ENCODE data around the gene AMIGO3.
"Not testable (repeated sequence)": the region's sequence is repeated elsewhere in the genome, so short reads cannot be mapped to it uniquely, and the experiment has no call there.

Gene AMIGO3

GRCh38 chr3:49700453-49701128 lies 18.9 kb downstream of the AMIGO3 start:
- Histone ChIP-seq H3K4me1 (ENCODE audit: insufficient read depth, low read length) (no peaks in the 10 kb centered on the region), H3K9me3 (ENCODE audit: low read length) (no peaks in the 10 kb centered on the region), H2AFZ (ENCODE audit: low read depth, low read length) (no peak overlapping the region), H3K27me3 (ENCODE audit: insufficient read depth, low read length) (no peaks in the 10 kb centered on the region), H3K4me3 (ENCODE audit: low read length) (no peak overlapping the region), H3K36me3 (ENCODE audit: insufficient read depth, low read length) (peaks cover 34% of the 10 kb centered on the region)

- Histone ChIP-seq H2AFZ (ENCODE audit: low read depth, low read length) (no peak overlapping the region), H3K4me3 (ENCODE audit: low read length) (no peak overlapping the region), H3K27me3 (ENCODE audit: insufficient read depth, low read length) (no peaks in the 10 kb centered on the region), H3K9me3 (ENCODE audit: low read length) (no peaks in the 10 kb centered on the region), H3K36me3 (ENCODE audit: insufficient read depth, low read length) (peaks cover 31% of the 10 kb centered on the region), H3K4me1 (ENCODE audit: insufficient read depth, low read length) (no peaks in the 10 kb centered on the region)
Measured at GRCh38 chr3:49700014-49700413, 19.5 kb downstream of the AMIGO3 start.

DNA sequence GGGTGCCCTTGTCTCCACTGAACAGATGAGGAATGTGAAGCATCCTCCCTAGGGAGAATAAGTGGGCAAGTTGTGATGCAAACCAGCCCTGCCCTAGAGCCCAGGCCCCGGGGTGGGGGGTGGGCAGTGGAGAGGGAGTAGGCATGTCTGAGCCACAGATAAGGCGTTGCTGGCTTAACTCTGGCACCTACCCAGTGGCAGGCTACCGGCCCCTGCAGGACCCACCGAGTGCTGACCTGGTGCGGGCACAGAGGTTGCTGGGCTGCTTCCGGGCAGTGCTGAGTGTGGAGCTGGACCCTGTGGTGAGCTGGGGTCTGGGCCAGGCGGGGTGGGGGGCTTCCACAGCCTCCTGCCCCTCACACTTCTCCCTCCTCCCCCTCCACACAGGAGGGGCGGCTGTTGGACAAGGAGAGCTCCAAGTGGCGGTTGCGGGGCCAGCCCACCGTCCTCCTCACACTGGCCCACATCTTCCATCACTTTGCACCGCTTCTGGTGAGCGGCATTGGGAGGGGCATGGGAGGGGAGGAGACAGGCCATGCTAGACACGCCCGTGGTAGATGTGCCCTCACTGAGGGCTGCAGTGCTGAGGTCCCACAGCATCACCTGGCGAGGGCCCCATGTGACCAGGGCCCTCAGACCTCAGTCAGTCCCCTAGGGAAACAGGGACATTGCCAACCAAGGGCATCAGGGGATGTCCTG lies 20.1 kb downstream of the AMIGO3 start:
- Histone ChIP-seq H3K36me3 (ENCODE audit: insufficient read depth, low read length) (peaks cover 25% of the 10 kb centered on the region), H3K4me1 (ENCODE audit: insufficient read depth, low read length) (no peaks in the 10 kb centered on the region), H3K9me3 (ENCODE audit: low read length) (no peaks in the 10 kb centered on the region), H3K4me3 (ENCODE audit: low read length) (no peak overlapping the region), H2AFZ (ENCODE audit: low read depth, low read length) (no peak overlapping the region), H3K27me3 (ENCODE audit: insufficient read depth, low read length) (no peaks in the 10 kb centered on the region)

DNA sequence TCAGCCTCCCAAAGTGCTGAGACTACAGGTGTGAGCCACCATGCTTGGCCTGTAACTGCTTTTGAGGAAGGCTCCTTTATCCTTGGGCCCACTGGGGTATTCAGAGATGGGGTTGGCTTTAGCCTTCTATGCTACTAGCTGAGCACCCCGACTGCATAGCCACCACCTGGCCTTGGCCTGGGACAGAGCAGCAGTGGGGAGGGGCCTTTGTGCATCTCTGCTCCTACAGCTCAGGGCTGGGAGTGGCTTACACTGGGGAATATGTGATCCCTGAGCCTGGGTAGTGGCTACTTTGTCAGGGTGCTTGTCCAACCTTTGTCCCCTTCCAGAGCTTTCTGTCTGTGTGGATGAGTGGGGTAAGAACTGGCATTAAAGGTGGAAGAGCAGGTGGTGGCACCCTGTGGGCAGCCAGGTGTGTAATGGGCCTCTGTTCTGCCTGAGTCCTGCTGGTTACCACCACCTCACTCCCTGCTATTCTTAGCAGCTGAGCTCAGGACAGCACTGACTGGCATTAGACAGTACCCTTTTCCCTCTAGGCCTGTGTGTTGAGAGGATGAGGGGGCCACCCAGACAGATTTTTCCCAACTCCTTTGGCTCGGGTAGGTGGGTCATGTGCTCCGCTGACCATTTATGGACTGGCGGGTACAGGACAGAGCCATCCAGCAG lies 24.0 kb downstream of the AMIGO3 start:
- H2AFZ ChIP-seq (ENCODE audit: low read depth, low read length) = not testable (repeated sequence)

GRCh38 chr3:49694409-49695070 lies 24.9 kb downstream of the AMIGO3 start:
- H2AFZ ChIP-seq (ENCODE audit: low read depth, low read length); H3K36me3 ChIP-seq (ENCODE audit: insufficient read depth, low read length); H3K4me1 ChIP-seq (ENCODE audit: insufficient read depth, low read length); H3K9me3 ChIP-seq (ENCODE audit: low read length); H3K4me3 ChIP-seq (ENCODE audit: low read length); H3K27me3 ChIP-seq (ENCODE audit: insufficient read depth, low read length): not testable (repeated sequence)

More for the DNA sequence above, 24.0 kb downstream of the AMIGO3 start:
- not testable (repeated sequence) for H3K9me3 ChIP-seq (ENCODE audit: low read length); H3K36me3 ChIP-seq (ENCODE audit: insufficient read depth, low read length); H3K27me3 ChIP-seq (ENCODE audit: insufficient read depth, low read length); H3K4me1 ChIP-seq (ENCODE audit: insufficient read depth, low read length); H3K4me3 ChIP-seq (ENCODE audit: low read length)

DNA sequence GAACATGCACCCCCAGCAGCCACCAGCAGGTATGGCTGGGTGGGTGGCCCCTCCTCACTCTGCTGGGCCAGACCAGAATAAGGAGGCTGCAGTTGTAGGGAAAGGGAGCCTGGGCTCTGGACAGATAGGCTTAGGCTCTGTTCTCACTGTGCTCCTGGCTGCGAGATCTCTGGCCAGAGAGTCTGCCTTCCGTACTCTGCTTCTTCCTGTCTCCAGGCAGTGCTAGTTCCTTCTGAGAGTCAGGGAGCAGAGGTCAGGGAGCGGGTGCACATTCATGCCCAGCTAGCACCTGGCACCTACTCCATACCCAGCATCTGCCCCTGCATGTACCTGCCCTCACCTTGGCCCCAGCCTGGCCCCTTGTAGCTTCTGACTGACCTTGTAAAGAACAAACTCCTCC lies 28.0 kb downstream of the AMIGO3 start:
- not testable (repeated sequence) for H3K27me3 ChIP-seq (ENCODE audit: insufficient read depth, low read length); H2AFZ ChIP-seq (ENCODE audit: low read depth, low read length); H3K36me3 ChIP-seq (ENCODE audit: insufficient read depth, low read length); H3K4me3 ChIP-seq (ENCODE audit: low read length); H3K9me3 ChIP-seq (ENCODE audit: low read length)
- H3K4me1 ChIP-seq (ENCODE audit: insufficient read depth, low read length) = peaks cover 13% of the 10 kb centered on the region

GRCh38 chr3:49690856-49691255 lies 28.6 kb downstream of the AMIGO3 start:
- not testable (repeated sequence) for H3K9me3 ChIP-seq (ENCODE audit: low read length); H3K27me3 ChIP-seq (ENCODE audit: insufficient read depth, low read length); H2AFZ ChIP-seq (ENCODE audit: low read depth, low read length); H3K36me3 ChIP-seq (ENCODE audit: insufficient read depth, low read length)
- Histone ChIP-seq H3K4me3 (ENCODE audit: low read length) (peak overlapping the region; percentile 79), H3K4me1 (ENCODE audit: insufficient read depth, low read length) (peaks cover 13% of the 10 kb centered on the region)

DNA sequence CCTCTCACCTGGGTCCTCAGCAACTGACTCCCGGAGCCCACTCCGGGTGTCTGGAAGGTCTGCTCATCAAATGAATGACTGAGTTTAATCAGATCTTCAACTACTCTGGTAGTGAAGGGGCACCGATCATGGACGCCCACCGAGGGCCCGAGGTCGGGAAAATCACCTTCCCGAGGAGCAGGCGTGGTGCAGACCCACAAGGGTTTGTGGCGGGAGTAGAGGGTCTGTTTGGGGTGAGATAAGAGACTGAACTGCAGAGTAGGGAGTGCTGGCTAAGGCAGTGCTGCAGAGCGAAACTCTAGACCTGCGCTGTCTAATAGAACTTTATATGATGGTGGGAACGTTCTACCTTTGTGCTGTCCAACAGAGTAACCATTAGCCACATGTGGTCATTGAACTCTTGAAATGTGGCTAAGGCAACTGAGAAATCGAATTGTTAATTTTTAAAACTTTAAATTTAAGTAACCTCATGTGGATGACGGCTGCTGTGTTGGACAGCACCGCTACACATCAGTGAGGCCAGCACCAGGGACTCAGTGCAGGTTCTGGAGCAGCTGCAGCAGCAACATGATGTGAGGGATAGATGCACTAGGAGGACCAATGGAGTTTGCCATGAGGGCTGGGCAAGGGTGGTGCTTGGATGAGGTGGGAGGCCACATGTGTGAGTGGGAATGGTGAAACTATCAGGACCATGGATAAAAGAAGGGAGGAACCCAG lies 29.4 kb downstream of the AMIGO3 start:
- not testable (repeated sequence) for H3K9me3 ChIP-seq (ENCODE audit: low read length); H3K27me3 ChIP-seq (ENCODE audit: insufficient read depth, low read length); H3K36me3 ChIP-seq (ENCODE audit: insufficient read depth, low read length)
- Histone ChIP-seq H3K4me3 (ENCODE audit: low read length) (peak overlapping the region; percentile 79), H2AFZ (ENCODE audit: low read depth, low read length) (peak overlapping the region; percentile 46), H3K4me1 (ENCODE audit: insufficient read depth, low read length) (peaks cover 13% of the 10 kb centered on the region)

DNA sequence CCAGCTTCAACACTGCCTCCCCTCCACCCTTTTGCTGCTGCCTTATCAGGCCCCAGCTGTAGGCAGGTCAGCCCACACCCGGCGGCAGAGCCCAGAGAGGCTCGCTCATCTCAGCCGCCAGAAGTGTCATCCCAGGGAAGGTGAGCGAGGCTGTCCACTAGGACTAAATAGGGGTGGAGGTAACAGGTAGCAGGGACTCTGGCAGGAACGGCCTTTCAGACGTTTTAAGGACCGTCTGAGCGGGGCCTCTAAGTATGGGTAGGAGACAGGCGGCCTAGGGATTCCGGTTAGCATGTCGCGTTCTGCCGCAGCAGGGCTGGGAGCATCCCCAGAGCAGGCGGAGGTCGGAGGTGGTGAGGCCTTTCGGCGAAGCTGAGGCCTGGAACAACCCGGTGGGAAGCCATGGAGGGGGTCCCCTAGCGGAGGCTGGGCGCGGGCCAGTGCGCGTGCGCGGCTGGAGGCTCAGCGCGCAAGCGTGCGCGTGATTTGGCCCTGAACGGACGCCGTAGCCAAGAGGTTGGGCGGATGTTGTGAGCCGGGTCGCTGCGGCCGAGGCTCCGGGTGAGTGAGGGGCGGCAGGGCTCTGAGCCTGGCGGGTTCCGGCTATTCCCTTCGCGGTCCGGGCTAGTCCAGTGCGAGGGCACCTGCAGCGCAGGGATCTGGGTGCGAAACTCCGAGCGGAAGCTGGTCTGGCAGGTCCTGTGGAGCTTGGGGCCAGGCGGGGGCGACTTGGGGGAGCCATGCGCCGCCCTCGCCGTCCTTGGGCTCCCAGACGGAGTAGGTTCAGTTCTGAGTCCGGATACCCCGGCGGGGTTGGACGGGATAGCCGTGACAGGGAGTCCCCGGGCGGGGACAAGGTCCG lies 30.2 kb downstream of the AMIGO3 start, which contains the start of the genes MST1 and RNF123:
MST1 (minus strand) TSS at position 429 of the 862 bp plus-strand sequence. CDS start 783 bp downstream, outside the sequence.
RNF123 (plus strand) TSS at position 512 of the 862 bp plus-strand sequence. CDS start 1,609 bp downstream, outside the sequence.
- H3K27me3 ChIP-seq (ENCODE audit: insufficient read depth, low read length) = no peaks in the 10 kb centered on the region
- H3K36me3 ChIP-seq (ENCODE audit: insufficient read depth, low read length) = peaks cover 2% of the 10 kb centered on the region
- peaks cover 13% of the 10 kb centered on the region for H3K4me1 ChIP-seq (ENCODE audit: insufficient read depth, low read length)
- H3K9me3 ChIP-seq (ENCODE audit: low read length) = no peaks in the 10 kb centered on the region
- H3K4me3 ChIP-seq (ENCODE audit: low read length) = peak within 1 kb of the TSS; percentile 79
- peak within 1 kb of the TSS; percentile 46 for H2AFZ ChIP-seq (ENCODE audit: low read depth, low read length)

DNA sequence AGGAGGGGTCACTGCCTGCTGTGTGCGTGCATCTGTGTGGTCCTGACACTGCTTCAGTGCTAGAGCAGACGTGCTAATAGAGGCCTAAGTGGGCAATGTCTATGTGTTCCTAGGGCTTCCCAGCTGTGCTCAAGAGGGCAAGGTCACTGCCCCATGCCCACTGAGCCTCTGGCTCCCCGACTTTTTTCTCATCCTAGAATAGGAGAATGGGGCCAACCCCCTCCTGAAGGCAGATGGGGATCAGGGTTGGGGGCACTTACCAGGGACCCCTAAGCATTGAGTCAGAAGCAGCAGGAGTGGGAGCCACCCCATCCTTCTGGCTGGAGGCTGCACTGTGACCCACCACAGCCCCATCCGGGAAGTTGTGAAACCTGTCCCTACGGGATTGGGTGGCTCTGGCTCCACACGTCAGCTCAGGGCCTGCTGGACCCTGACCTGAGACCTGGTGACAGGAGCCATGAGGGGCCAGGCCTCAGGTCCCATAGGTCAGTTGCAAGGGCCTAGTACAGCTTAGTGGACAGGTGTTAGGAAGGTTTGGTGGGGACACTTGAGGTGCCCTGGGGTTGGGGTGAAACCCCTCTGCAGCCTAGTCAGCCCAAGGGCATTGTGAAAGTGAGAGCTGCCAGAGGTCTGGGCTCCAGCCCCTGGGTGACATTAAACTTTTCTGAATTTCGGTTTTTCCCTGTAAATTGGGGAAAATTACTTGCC lies 31.0 kb downstream of the AMIGO3 start:
- not testable (repeated sequence) for H3K27me3 ChIP-seq (ENCODE audit: insufficient read depth, low read length); H3K9me3 ChIP-seq (ENCODE audit: low read length); H3K36me3 ChIP-seq (ENCODE audit: insufficient read depth, low read length)
- H3K4me3 ChIP-seq (ENCODE audit: low read length) = peak overlapping the region; percentile 79
- peak overlapping the region; percentile 46 for H2AFZ ChIP-seq (ENCODE audit: low read depth, low read length)
- peaks cover 13% of the 10 kb centered on the region for H3K4me1 ChIP-seq (ENCODE audit: insufficient read depth, low read length)

DNA sequence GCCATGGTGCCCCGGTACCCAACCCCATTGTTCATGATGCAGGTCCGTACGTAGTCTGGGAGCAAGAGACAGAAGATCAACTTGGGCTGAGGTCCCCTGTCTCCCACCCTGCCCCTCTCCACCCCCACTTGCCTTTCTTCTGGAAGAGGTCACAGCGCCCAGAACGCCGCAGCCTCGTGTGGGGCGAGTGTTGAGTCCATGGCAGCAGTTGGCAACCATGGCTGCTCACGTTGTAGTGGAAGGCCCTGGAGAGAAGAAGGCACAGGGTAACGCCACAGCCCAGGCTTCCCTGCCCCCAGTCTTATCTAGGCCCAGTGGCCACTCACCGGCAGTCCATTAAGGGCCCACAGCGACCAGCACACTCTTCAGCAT lies 32.1 kb downstream of the AMIGO3 start:
- Histone ChIP-seq H3K36me3 (ENCODE audit: insufficient read depth, low read length) (peaks cover 17% of the 10 kb centered on the region), H3K4me1 (ENCODE audit: insufficient read depth, low read length) (peaks cover 13% of the 10 kb centered on the region)
- H3K9me3 ChIP-seq (ENCODE audit: low read length); H3K27me3 ChIP-seq (ENCODE audit: insufficient read depth, low read length); H3K4me3 ChIP-seq (ENCODE audit: low read length); H2AFZ ChIP-seq (ENCODE audit: low read depth, low read length): not testable (repeated sequence)
